Measurements from ENCODE around the gene TMEM213.
"Not testable (repeated sequence)": the region's sequence is repeated elsewhere in the genome, so short reads cannot be mapped to it uniquely, and the experiment has no call there.

The TMEM213 gene, protein sequence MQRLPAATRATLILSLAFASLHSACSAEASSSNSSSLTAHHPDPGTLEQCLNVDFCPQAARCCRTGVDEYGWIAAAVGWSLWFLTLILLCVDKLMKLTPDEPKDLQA

DNA sequence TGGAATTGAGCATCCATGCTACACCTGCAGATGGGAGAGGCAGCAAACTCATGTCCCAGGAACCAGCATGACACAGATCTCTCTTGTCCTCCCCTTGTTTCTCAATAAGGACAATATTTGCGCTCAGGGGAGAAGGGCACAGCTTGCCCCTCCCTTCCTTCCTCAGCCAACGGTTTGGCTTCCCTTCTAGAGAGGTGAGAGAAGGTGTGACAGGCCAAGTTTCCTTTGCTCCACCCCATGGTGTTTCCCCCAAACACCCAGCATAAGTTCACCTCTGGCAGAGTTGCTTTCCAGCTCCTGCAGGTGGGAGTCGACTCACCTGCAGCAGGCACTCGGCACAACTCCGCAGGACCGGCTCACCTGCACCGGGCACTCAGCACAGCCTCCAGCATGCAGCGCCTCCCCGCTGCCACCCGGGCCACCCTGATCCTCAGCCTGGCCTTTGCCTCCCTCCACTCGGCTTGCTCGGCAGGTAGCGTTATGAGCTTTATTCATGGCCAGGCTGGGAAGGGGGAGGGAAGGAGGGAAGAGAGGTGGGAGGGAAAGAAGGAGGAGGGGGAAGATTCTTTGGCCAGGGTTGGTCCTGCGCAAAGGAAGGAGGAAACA lies at the start of gene TMEM213, which contains the start of gene ATP6V0A4:
Gene TMEM213, plus strand, starts transcription at position 280 of the 606 bp plus-strand sequence. Its CDS starts 111 bp downstream, at position 391.
Gene ATP6V0A4, minus strand, starts transcription at position 482 of the 606 bp plus-strand sequence. CDS start 26,949 bp downstream, outside the sequence.
- no peak for DNase-seq

DNA sequence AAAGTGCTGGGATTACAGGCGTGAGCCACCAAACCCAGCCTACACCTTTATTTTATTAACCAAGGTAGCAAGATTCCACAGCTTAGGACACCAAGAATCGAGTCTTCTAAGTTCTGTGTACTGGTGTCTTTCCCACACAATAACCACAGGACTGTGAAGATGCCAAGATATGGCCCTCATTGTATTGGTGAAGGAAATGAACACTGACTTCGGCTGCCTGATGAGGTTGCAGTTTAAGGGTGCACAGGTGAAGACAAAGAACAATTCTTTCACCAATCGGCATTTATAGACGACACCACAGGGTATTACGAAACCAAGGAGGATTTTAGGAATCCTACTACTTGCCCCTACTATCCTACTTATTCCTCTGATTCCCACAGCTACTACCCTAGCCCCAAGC lies 49.1 kb upstream of the TMEM213 start:
- DNase-seq = no peak

DNA sequence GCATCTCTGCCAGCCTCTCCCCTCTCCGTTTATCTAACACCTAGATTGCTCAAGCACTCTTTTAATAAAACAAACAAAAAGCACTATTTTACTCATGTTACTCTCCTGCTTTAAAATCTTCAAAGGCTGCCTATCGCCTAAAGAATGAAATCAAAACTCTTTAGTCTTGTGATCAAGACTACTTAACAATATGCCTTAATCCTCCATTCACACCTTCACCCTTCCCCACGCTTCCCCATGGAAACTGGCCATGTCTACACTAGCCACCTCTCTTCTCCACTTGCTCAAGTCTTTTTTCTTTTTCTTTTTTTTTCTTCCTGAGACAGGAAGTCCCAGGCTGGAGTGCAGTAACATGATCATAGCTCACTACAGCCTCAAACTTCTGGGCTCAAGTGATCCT lies 47.8 kb upstream of the TMEM213 start:
- no peak for DNase-seq

DNA sequence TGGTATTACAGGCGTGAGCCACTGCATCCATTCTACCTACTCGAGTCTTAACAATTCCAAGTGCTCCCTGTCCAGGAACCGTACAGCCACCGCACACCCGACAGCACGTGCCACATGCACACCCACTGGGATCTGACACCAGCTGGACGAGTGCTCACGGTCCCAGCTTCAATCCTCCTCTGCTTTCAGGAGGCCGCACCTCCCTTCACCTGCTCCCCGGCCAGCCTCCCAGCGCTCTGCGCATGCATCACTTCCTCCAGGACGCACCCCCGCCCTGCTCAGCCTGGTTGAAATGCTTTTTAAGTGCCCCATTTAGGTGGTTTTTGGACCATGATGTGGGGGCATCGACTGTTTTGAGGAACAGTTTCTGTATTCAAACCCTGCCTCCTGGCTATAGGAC lies 47.3 kb upstream of the TMEM213 start:
- no peak for DNase-seq

DNA sequence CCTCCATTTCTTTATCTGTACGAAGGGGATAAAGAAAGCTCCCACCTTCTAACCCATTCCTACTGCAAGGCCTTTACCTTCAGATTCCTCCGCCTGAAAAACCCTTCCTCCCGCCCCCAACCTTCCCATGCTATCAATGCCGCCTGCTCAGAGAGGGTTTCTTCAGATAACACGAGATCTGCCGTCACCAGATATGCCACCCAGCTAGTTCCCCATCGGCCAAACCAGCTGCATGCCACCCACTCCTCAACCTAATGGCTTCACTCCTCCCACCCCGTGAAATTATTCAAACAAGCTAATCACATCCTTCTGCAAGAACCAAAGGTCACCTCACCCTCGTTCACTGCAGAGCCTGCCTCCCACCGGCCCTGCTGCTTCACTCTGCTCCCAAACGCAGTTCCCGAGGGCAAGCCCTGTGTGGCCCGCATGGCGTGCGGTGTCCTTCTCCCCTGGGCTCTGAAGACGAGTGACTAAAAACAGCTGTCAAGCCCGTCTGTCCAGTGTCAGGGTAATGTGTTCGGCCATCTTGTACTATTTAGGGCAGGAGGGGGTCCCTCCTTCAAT lies 46.8 kb upstream of the TMEM213 start:
- DNase-seq = no peak

DNA sequence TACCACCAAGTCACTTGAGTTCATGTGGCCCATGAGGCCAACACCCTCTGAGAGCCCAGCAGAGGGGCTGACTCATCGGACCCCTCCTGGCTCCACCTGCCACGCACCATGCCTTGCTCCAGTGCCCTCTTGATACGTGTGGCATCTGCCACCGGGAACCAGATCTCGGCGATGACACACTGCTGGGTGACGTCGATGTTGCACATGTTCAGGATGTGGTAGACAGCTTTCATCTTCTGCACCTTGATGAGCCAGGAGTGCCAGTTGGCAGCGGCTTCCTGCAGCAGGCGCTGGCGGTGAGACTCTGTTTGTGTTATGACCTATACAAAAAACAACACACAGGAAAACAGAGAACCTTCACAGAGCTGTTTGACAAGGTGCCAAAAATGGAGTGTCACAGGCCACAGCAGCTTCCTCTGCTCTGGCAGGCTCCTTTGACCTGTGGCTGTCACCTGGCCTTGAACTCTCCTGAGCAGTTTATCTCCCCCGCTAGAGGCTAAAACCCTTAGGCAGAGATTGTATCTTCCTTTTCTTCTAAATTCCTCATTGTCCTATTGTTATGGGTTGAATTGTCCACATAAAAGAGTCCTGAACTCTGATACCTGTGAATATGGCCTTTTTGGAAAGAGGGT lies 45.2 kb upstream of the TMEM213 start:
- DNase-seq = no peak

DNA sequence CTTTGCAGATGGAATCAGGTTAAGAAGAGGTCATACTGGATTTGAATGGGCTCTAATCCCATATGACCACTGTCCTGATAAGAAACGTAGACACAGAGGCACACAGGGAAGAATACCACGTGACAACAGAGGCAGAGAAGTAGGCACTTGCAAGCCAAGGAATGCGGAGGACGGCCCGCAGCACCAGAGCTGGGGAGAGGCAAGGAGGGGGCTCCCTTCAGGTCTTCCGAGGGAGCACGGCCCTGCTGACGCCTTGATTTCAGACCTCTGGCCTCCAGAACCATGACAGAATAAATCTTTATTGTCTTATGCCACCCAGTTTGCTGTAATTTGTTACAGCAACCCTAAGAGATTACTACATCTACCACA lies 44.7 kb upstream of the TMEM213 start:
- DNase-seq = no peak

DNA sequence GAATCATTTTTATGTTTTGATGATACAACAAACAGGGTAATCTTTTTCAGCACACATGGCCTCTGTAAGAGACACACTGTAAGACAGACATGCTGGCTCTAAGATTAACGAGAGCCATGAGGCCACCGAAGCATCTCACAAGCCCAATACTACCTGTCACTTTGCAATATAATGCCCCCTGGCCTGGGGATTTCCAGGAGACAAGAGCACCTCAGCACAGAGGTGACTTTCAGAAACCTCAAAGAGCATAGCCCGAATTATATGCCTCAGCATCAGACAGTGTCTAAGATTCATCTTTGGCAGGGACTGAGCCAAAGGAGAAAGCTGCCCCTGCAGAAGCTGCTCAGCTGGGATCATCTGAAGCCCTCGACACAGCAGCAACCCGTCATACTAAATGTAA lies 44.2 kb upstream of the TMEM213 start:
- no peak for DNase-seq

DNA sequence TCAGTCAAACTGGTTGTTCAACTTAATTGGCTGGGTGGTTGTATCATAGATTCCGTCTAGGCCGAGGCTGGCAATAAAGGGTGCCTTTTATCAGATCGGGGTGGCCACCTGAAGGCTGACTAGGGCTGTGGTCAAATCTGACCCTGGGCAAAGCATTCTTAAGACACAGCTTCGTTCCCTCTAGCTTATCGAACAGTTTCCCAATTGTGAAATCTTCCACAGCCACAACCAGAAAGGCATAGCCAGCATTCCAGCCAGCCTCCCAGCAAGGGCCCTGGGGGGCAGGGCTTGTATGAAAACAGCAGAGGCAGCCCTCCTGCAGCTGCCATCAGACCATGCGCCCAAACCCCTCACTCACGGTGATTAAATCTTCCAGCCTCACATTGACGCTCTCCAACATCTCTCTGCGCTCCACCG lies 42.5 kb upstream of the TMEM213 start:
- DNase-seq = peak; percentile 8

DNA sequence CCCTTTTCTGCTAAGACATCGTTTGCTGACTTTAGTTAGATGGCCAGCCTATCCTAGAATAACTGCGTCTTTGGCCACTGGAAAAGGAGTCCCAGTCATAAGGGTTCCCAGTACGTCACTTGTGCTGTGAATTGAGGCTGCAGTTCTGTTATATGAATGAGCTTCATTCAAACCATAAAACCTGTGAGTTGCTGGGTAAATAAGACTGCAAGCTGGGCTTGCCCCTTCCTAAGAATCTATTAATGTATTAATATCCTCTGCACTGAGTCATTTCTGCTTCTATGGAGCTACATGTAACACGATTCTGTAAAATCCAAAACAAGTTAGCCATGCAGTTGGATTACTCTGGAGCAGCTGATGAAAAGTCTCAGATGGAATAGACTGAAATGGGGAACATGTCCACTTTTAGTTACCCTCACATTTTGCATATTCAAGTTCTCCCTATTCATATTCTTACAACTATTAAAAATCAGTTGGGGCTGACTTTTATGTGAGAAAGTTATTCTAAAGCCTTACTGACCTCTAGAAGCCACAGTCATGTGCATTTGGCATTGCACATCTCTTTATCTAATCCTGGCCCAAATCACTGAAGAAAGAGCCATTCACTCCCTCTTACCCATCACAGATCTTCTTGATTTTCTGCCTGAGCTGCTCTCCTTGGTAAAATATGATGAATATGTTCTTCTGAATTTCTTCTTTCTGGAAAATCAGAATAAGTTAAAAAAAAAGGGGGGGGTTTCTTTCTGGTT lies 41.8 kb upstream of the TMEM213 start:
- DNase-seq = no peak

DNA sequence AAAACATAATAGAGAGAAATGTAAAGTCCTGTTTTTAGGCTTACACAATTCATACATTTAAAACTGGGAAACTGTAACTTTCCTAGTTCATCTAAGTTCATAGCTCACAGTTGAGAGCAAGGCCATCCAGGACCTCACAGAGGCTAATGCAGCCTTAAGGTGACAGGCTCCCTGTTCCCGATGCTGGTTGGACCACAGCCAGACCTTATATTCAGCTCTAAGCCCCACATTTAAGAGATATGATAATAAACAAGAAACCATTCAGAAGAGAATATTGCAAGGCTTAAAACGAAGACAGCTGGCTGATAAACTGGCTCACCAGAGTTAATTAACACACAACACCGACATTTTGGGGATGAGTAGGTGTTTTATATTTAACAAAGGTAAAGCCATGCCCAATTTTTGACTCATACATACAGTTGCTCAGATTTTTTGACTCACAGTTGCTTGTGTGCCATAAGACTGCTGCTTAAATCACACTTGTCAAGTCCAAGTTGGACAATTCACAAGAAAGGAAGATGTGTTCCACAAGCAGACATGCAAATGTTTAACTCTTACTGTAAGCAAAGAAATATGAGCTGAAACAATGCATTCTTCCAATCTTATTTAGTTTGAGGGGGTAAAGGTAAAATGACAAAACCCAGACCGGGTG lies 41.1 kb upstream of the TMEM213 start:
- no peak for DNase-seq

DNA sequence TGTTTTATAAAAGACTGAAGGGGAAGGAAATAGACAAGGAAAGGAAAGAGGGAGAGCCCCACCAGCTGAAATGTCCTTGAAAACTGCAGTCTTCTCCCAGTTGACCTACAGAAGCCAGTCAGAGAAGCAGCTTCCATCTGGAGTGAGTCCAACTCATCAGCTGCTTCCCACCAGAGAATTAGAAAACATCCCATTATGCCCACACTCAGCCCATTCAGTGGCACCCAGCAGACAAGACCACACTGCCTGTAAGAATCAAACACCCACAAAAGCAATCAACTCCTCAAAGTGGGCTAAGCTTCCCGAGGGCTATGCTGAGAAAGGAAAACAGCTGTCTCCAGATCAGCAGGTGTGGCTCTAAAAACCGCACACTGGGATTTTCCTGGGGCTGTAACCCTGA lies 29.6 kb upstream of the TMEM213 start:
- no peak for DNase-seq

DNA sequence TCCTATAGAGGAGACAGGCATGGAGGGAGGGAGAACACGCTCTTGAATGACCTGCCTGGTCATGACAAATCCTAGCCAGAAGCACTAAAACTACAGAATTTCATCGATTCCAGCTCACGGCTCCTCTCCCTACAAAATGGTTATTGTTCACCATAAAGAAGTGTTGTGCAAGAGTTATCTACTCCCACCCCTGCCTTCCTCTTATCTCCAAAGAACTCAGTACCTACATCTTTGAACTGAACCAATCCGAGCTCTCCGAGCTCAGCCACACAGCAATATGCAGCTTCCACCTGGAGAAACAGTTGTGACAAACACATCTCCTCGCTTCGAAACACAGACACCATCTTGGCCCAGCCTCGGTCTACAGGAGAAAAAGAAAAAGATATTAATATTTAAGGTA lies 26.9 kb upstream of the TMEM213 start:
- DNase-seq = no peak

DNA sequence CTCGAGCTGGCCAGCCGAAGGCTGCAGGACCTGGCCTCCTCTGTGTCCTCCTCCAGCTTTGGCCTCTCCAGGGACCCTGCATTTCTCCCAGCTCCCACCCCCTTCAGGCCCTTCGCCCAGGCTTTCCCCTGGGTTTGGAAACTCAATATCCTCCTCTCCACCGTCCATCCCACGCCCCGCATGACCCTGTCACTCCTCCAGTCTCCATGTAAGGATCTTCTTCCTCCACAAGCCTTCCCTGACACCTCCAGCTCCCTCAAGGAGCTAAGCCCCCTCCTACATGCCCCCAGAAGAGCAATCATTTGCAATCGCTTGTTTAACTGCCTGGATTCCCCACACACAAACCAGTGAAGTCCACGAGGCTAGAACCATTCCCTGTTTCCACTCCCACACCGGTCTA lies 24.6 kb upstream of the TMEM213 start:
- no peak for DNase-seq

DNA sequence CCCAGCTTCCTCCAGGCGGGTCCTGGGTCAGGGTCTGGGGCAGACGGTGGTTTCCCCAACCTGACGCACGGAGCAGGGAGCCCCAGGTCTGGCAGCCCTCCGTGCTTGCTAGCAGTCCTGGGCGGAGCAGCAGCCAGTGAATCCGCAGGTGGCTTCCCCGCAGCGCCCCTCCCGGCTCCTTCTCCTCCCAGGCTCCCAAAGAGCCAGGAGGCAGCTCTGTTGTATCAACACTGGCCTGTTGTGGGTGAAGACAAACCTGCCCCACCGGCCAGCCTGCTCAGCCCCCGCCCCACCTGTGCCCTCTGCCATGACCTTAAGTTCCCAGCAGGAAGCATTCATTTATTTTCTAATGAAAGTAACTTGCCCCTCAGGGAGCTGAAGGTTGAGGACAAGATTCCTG lies 24.0 kb upstream of the TMEM213 start:
- no peak for DNase-seq

DNA sequence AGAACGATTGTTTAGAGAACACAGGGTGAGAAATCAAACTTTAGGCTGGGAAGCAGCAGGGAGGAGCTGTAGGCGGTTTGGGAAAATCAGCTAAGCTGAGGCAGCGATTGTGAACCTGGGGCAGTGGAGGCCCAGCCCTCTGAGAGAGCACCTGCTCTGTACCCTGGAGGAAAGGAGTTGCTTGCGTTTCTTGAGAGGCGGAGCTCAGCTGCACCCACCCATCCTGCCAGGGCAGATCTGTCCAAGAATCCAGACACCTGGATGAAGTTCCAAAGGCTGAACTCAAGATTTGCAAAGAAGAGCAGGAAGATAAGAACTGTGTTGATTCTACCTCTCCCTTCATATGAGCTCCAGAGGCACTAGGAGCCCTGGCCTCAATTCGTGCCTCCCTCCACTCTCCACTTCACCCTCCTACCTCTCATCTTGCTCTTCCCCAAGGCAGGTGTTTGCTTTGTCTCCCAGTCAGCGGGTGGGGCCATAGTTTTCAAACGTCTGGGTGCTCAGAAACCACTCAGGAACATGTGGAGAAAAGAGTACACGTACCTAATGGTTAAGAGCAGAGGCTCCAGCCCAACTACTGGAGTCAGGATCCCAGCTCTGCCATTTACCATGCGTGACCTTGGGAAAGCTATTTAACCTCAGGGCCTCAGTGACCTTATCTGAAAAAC lies 21.5 kb upstream of the TMEM213 start:
- no peak for DNase-seq

DNA sequence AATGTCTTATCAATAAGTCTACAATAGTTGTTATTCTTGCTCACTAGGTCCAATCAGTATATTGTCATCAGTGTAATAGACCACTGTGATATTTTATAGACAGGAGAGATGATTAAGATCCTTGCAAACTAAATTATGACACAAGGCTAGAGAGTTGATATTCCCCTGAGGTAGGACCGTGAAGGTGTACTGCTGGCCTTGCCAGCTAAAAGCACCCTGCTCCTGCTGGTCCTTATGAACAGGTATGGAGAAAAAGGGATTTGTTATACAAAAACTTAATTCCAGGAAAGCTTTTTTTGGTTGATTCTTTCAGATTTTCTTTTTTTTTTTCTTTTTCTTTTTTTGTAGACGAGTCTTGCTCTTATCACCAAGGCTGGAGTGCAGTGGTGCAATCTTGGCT lies 16.8 kb upstream of the TMEM213 start:
- no peak for DNase-seq

DNA sequence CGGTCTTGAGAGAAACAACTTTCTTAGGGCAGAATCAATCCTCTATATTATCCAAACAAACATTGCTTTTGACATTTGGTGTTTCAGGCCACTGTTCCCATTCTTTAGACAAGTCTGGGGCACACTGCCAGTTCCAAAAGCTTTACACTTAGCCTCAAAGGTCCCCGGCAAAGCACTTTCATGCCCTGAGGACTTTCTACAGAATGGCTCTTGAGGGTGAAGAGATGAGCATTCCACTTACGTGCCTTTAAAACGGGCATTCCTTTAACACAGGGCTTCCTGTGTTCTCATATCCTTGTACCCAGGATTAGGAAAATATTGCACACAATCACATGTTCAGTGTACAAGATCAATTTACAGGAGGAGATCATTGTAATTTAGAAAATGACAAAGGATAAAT lies 13.1 kb upstream of the TMEM213 start:
- DNase-seq = no peak

DNA sequence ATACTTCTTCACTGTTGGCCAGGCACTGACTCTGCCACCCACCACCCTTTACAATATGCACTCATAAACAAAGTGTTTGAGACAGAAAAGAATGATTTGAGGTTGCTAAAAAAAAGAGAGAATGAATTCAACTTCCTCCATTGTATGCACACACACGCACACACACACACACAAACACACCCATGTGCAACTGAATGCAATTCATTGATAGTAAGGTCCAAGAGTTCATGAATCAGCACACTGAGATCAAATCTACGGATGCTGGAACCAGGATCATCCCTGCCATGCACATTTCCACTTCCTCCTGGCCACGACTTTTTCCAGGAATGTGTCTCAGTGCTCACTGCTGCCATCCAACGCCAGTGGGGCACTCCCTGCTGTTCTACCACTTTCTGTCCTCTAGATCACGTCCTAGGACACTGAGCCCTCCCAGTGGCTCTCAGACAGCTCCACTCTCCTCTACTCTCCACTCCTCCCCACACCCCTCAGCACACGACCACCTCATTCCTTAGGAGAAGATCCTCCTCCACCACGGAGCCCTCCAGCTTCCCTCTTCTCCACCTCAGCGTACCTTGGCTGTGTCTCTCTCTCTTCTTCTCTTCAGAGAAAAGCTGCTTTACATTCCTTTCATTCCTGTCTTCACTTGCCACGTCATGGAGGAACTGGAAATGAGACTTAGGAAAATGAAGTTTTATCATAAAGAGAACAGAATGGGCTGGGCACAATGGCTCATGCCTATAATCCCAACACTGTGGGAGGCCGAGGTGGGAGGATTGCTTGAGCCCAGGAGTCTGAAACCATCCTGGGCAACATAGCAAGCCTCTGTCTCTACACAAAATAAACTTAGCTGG lies 12.0 kb upstream of the TMEM213 start:
- DNase-seq = peak; percentile 1

DNA sequence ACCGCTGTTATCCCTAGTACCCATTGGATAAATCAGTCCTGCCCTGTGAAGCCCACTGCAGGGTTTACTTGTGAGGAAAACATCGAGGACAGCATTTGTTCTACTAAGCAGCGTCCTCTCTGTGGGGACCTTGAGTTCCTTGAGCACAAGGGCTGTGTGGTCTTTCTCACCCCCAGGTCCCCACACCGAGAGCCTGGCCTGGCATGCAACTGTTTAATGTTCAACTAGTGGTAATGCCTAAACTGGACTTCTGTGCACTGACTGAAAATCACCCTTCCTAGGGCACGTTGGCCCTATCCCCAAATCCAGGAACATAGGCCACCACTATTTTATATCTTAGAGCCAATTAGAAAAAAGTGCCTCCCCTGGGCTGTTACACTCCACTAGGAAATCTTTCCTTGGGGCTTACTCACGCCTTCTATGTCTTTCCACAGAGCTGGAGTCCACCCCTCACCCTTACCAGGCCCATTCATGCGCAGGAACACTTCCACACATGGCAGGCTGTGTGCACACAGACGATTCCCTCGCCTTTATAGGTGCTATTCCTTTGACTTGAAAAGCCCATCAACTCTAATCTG lies 1.7 kb upstream of the TMEM213 start:
- no peak for DNase-seq

DNA sequence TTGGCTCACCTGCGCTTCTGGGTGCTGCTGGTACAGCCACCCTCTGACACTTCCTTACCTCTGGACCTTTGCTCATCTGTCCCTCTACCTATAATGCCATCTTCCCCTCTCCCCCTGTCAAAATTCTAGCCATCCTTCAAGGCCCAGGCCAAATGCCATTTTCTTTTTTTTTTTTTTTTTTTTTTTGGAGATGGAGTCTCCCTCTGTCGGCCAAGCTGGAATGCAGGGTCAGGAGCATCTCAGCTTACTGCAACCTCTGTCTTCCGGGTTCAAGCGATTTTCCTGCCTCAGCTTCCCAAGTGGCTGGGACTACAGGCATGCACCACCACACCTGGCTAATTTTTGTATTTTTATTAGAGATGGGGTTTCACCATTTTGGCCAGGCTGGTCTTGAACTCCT lies 748 bp upstream of the TMEM213 start:
- DNase-seq = not testable (repeated sequence)
